ENCODE data around the gene ANKH. TPM values are rescaled to one million over a fixed set of nuclear protein-coding genes. Genes with fewer than 3 reads are reported as not detected.

ANKH gene
- total RNA-seq, 1 experiment from 2014 or later = 16.9 TPM

- 0 out of 2 replicates have a peak, but pooled peaks cover 2% of the 10 kb centered on the region for H3K4me1 Mint-ChIP-seq
- no peak overlapping the region for H3K27ac Mint-ChIP-seq
- no peaks in the 10 kb centered on the region for H3K9me3 Mint-ChIP-seq
- DNase-seq (ENCODE audit: low spot score) (no peak), ATAC-seq (no peak)
- H3K27me3 Mint-ChIP-seq (ENCODE audit: low read depth) = no peaks in the 10 kb centered on the region
- H3K36me3 Mint-ChIP-seq = no peaks in the 10 kb centered on the region
- ChIA-PET CTCF (no interaction called here), POLR2A (no interaction called here)
- H3K4me3 Mint-ChIP-seq = no peak overlapping the region
- TF ChIP-seq NR2C2 (CRISPR knock-in tag; IDR thresholded peaks at IDR 0.05) (no peak), ZNF281 (CRISPR knock-in tag; IDR thresholded peaks at IDR 0.05) (no peak), GTF2I (CRISPR knock-in tag; conservative IDR thresholded peaks at IDR 0.05) (no peak), E2F5 (CRISPR knock-in tag; IDR thresholded peaks at IDR 0.05) (no peak), TEAD4 (CRISPR knock-in tag; IDR thresholded peaks at IDR 0.05) (no peak), NR3C1 (CRISPR knock-in tag; conservative IDR thresholded peaks at IDR 0.05; ENCODE audit: low read depth) (no peak), PRRX2 (CRISPR knock-in tag; IDR thresholded peaks at IDR 0.05) (no peak), ZNF219 (CRISPR knock-in tag; IDR thresholded peaks at IDR 0.05; ENCODE audit: borderline replicate concordance) (no peak), FOXP1 (CRISPR knock-in tag; IDR thresholded peaks at IDR 0.05; ENCODE audit: borderline replicate concordance) (no peak), ZNF138 (CRISPR knock-in tag; conservative IDR thresholded peaks at IDR 0.05) (no peak), ZNF121 (CRISPR knock-in tag; IDR thresholded peaks at IDR 0.05) (no peak), E2F1 (CRISPR knock-in tag; IDR thresholded peaks at IDR 0.05) (no peak)
These were observed 80.7 kb downstream of the ANKH start for GRCh38 chr5:14790911-14791310.

GRCh38 chr5:14790220-14790619 lies 81.4 kb downstream of the ANKH start:
- no peak for TF ChIP-seq TEAD4 (CRISPR knock-in tag; IDR thresholded peaks at IDR 0.05)
- TF ChIP-seq ERG (CRISPR knock-in tag; IDR thresholded peaks at IDR 0.05) = no peak
- TF ChIP-seq FOXK1 (CRISPR knock-in tag; IDR thresholded peaks at IDR 0.05) = no peak
- no peak for TF ChIP-seq RORB (CRISPR knock-in tag; IDR thresholded peaks at IDR 0.05)
- no peak for TF ChIP-seq MAX (CRISPR knock-in tag; IDR thresholded peaks at IDR 0.05)
- no peak for TF ChIP-seq HMGA2 (CRISPR knock-in tag; IDR thresholded peaks at IDR 0.05)
- no peak for TF ChIP-seq ZNF121 (CRISPR knock-in tag; IDR thresholded peaks at IDR 0.05)
- TF ChIP-seq ATF1 (CRISPR knock-in tag; IDR thresholded peaks at IDR 0.05) = no peak
- TF ChIP-seq MYBL2 (CRISPR knock-in tag; IDR thresholded peaks at IDR 0.05) = no peak
- no peak for TF ChIP-seq ATF3 (CRISPR knock-in tag; conservative IDR thresholded peaks at IDR 0.05)
- no peak for TF ChIP-seq GTF2I (CRISPR knock-in tag; conservative IDR thresholded peaks at IDR 0.05)
- no peak for TF ChIP-seq MLX (CRISPR knock-in tag; IDR thresholded peaks at IDR 0.05)
- TF ChIP-seq ZNF416 (CRISPR knock-in tag; IDR thresholded peaks at IDR 0.05) = no peak
- no peak for TF ChIP-seq ZNF138 (CRISPR knock-in tag; conservative IDR thresholded peaks at IDR 0.05)
- TF ChIP-seq ATF2 (CRISPR knock-in tag; IDR thresholded peaks at IDR 0.05; ENCODE audit: borderline replicate concordance, low read depth) = no peak
- no peak for TF ChIP-seq CTCF (IDR thresholded peaks at IDR 0.05)
- TF ChIP-seq ZNF317 (CRISPR knock-in tag; IDR thresholded peaks at IDR 0.05; ENCODE audit: borderline replicate concordance, low read depth) = no peak
- no peak for TF ChIP-seq NR2C2 (CRISPR knock-in tag; IDR thresholded peaks at IDR 0.05)
- no peak for TF ChIP-seq PRRX2 (CRISPR knock-in tag; IDR thresholded peaks at IDR 0.05)
- ChIA-PET POLR2A (no interaction called here), CTCF (no interaction called here)
- Mint-ChIP-seq H3K4me3 (no peak overlapping the region), H3K27me3 (ENCODE audit: low read depth) (no peaks in the 10 kb centered on the region), H3K4me1 (0 out of 2 replicates have a peak, but pooled peaks cover 2% of the 10 kb centered on the region), H3K36me3 (peaks cover 2% of the 10 kb centered on the region; the same call in 1 of the 2 replicates), H3K9me3 (peaks cover 2% of the 10 kb centered on the region; the same call in 1 of the 2 replicates), H3K27ac (no peak overlapping the region)
- DNase-seq (ENCODE audit: low spot score) (no peak), ATAC-seq (no peak)
